ENCODE measurements around the gene ERN1. TPM values are rescaled to one million over a fixed set of nuclear protein-coding genes. Genes with fewer than 3 reads are reported as not detected.
A peak's percentile ranks its signal among the peaks of the same experiment; 100 is the strongest.

Gene ERN1
- total RNA-seq, 1 experiment from 2014 or later, result 27.5 TPM

DNA sequence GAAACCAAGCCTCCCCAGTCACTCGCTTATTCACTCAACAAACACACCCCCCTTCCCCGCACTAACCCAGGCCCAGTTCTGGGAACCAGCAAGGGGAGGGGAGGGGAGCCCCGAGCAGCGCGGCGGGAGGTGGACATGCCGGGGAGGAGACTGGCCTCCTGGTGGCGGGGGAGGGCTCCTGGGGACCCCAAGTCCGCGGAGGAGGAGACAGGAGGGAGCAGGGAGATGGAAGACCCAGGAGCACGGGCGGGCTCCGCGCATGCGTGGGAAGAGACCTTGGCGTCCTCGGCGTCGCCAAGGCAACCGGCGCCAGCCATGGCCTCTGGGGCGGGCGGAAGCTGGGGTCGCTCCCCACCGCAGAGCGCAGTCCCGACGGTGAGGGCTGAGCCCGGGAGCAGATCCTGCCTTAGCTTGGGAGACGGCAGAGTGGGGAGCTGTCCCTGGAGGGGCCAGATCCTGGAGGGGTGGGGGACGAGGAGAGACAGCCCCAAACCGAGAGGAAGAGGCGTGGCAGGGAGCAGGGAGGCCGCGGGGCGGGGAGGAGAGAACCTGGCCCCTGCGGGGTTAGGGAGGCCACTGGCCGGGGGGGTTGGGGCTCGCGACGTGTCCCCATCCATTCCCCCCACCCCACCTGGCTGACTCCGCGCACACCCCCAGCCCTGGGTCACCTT, 131.8 kb downstream of the ERN1 start, which contains the start of gene PRR29:
TSS of gene PRR29 (plus strand) at position 302 of the 671 bp plus-strand sequence. CDS start at position 316, 14 bp downstream.
- peak; percentile 77 to 83 for DNase-seq
- Histone ChIP-seq H3K9me3 (no peaks in the 10 kb centered on the region), H3K27me3 (replicated peaks; ENCODE audit: control insufficient read depth, insufficient read depth, low read length) (no peaks in the 10 kb centered on the region), H3K36me3 (ENCODE audit: control insufficient read depth, insufficient read depth, low read length) (no peaks in the 10 kb centered on the region), H3K4me1 (peaks cover 5% of the 10 kb centered on the region; the same call in 1 of the 2 replicates), H3K4me3 (ENCODE audit: low read depth, low read length) (peak within 1 kb of the TSS; percentile 74)
- POLR2A ChIA-PET, result no interaction called here
- BruUV-seq (replicated peaks), result no TSS peak
- intact Hi-C loops (cut with micrococcal nuclease; ENCODE audit: unreplicated experiment), result no loop called here
- Mint-ChIP-seq H3K36me3 (ENCODE audit: insufficient read depth, unreplicated experiment) (no peaks in the 10 kb centered on the region), H3K27me3 (ENCODE audit: insufficient read depth, unreplicated experiment) (peaks cover 9% of the 10 kb centered on the region), H3K4me3 (ENCODE audit: unreplicated experiment) (peak within 1 kb of the TSS; percentile 84), H3K4me1 (ENCODE audit: low read depth, unreplicated experiment) (no peaks in the 10 kb centered on the region), H3K9me3 (ENCODE audit: unreplicated experiment) (no peaks in the 10 kb centered on the region), H3K27ac (ENCODE audit: unreplicated experiment) (no peak within 1 kb of the TSS)
- TF ChIP-seq, protein P1, sequence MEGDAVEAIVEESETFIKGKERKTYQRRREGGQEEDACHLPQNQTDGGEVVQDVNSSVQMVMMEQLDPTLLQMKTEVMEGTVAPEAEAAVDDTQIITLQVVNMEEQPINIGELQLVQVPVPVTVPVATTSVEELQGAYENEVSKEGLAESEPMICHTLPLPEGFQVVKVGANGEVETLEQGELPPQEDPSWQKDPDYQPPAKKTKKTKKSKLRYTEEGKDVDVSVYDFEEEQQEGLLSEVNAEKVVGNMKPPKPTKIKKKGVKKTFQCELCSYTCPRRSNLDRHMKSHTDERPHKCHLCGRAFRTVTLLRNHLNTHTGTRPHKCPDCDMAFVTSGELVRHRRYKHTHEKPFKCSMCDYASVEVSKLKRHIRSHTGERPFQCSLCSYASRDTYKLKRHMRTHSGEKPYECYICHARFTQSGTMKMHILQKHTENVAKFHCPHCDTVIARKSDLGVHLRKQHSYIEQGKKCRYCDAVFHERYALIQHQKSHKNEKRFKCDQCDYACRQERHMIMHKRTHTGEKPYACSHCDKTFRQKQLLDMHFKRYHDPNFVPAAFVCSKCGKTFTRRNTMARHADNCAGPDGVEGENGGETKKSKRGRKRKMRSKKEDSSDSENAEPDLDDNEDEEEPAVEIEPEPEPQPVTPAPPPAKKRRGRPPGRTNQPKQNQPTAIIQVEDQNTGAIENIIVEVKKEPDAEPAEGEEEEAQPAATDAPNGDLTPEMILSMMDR (IDR thresholded peaks at IDR 0.05; ENCODE audit: insufficient read depth in 1 of 2, low read depth in 1 of 2, low read length in 1 of 2, severe bottlenecking in 1 of 2, unreplicated experiment in 1 of 2), result no peak
- CTCF ChIA-PET, result no interaction called here

DNA sequence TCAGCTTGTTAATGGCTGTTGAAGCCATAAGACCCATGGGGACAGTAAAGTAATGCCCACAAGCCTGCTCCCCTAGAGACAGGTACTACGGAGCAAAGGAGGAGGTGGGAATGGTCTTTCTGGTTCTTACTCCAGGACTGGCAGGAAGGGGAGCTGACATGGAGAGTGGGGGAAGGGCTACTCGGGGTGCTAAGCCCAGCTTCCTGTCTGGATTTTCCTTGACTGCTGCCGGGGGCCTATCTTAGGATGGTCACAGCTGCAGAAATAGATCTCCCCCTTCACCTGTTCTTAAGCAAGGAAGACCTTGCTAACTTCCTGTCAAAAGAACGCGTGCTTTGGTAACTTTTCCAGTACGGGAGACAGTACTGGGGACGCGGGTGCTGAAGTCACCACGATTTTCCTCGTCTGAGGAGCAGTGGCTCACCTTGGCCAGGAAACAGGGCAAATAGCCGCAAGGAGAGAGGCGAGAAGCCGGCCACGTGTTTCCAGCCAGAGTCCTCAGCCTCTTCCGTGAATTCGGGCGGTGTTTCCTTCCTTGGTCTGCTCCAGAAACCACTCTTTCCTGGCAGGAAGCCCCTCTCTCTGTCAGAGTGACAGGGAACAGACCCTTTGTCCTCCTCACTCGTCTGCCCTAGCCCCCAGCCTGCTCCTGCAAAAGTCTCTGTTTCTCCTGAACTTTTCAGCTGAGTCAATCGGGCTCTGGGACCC, 132.4 kb downstream of the ERN1 start:
- no TSS peak for BruUV-seq (replicated peaks)

More for the DNA sequence above, 132.4 kb downstream of the ERN1 start:
- no peak overlapping the region for H3K27ac Mint-ChIP-seq (ENCODE audit: unreplicated experiment)
- Histone ChIP-seq H3K4me1 (peaks cover 5% of the 10 kb centered on the region; the same call in 1 of the 2 replicates), H3K4me3 (ENCODE audit: low read depth, low read length) (peak overlapping the region; percentile 74), H3K27me3 (replicated peaks; ENCODE audit: control insufficient read depth, insufficient read depth, low read length) (no peaks in the 10 kb centered on the region), H3K36me3 (ENCODE audit: control insufficient read depth, insufficient read depth, low read length) (no peaks in the 10 kb centered on the region), H3K9me3 (no peaks in the 10 kb centered on the region)
- intact Hi-C loops (cut with micrococcal nuclease; ENCODE audit: unreplicated experiment), result no loop called here
- TF ChIP-seq, protein P1 (IDR thresholded peaks at IDR 0.05; ENCODE audit: insufficient read depth in 1 of 2, low read depth in 1 of 2, low read length in 1 of 2, severe bottlenecking in 1 of 2, unreplicated experiment in 1 of 2), result no peak
- H3K9me3 Mint-ChIP-seq (ENCODE audit: unreplicated experiment), result no peaks in the 10 kb centered on the region
- CTCF ChIA-PET, result no interaction called here
- H3K27me3 Mint-ChIP-seq (ENCODE audit: insufficient read depth, unreplicated experiment), result peaks cover 13% of the 10 kb centered on the region
- POLR2A ChIA-PET, result no interaction called here
- no peaks in the 10 kb centered on the region for H3K36me3 Mint-ChIP-seq (ENCODE audit: insufficient read depth, unreplicated experiment)
- DNase-seq, result peak in 1 of 2 experiments; percentile 25
- H3K4me1 Mint-ChIP-seq (ENCODE audit: low read depth, unreplicated experiment), result no peaks in the 10 kb centered on the region
- peak overlapping the region; percentile 84 for H3K4me3 Mint-ChIP-seq (ENCODE audit: unreplicated experiment)

Measured in Caco-2 (cell line).